Immature natural killer cell (primary cell): ENCODE measurements around the gene ACVRL1. TPM values are rescaled to one million over a fixed set of nuclear protein-coding genes. Genes with fewer than 3 reads are reported as not detected.

ENCODE experiments used
- DNase-seq, 3 donors: peaks; one replicate each; pipeline ENCODE4 v3.0.0; 2022; ENCODE audit warnings: mixed read lengths in 1 of 3
- H3K27ac Mint-ChIP-seq, 6 donors: one replicate each; pipeline ENCODE4 v1.8.0; 2020; ENCODE audit warnings: mixed read lengths in 6 of 6, mild to moderate bottlenecking in 5 of 6, inconsistent platforms in 4 of 6, moderate library complexity in 3 of 6
- H3K27me3 Mint-ChIP-seq, 3 donors: one replicate each; pipeline ENCODE4 v1.8.0; 2020 to 2021; ENCODE audit warnings: low read depth in 3 of 3, mild to moderate bottlenecking in 3 of 3, mixed read lengths in 3 of 3, moderate library complexity in 3 of 3, inconsistent platforms in 1 of 3
- H3K36me3 Mint-ChIP-seq, 3 donors: one replicate each; pipeline ENCODE4 v1.8.0; 2020; ENCODE audit warnings: mixed read lengths in 3 of 3, inconsistent platforms in 2 of 3, mild to moderate bottlenecking in 2 of 3
- H3K4me1 Mint-ChIP-seq, 2 donors: one replicate each; pipeline ENCODE4 v1.8.0; 2020; ENCODE audit warnings: inconsistent platforms in 2 of 2, mild to moderate bottlenecking in 2 of 2, mixed read lengths in 2 of 2, moderate library complexity in 1 of 2
- H3K4me3 Mint-ChIP-seq, 5 donors: one replicate each; pipeline ENCODE4 v1.8.0; 2020; ENCODE audit warnings: mild to moderate bottlenecking in 5 of 5, mixed read lengths in 5 of 5, inconsistent platforms in 3 of 5, moderate library complexity in 3 of 5
- H3K9me3 Mint-ChIP-seq, 6 donors: one replicate each; pipeline ENCODE4 v1.8.0; 2020; ENCODE audit warnings: mild to moderate bottlenecking in 6 of 6, mixed read lengths in 6 of 6, inconsistent platforms in 4 of 6, moderate library complexity in 3 of 6
- polyA plus RNA-seq, 3 donors: library from polyadenylated mRNA; unstranded; fragments of 300-500 nt; fragmentation: Illumina TruSeq; gene quantifications; one replicate each; pipeline ENCODE4 v1.2.3, GENCODE V29; 2021

Gene ACVRL1
- polyA plus RNA-seq, 3 donors from 2014 or later, result 0.14 TPM; not detected in 2

DNA sequence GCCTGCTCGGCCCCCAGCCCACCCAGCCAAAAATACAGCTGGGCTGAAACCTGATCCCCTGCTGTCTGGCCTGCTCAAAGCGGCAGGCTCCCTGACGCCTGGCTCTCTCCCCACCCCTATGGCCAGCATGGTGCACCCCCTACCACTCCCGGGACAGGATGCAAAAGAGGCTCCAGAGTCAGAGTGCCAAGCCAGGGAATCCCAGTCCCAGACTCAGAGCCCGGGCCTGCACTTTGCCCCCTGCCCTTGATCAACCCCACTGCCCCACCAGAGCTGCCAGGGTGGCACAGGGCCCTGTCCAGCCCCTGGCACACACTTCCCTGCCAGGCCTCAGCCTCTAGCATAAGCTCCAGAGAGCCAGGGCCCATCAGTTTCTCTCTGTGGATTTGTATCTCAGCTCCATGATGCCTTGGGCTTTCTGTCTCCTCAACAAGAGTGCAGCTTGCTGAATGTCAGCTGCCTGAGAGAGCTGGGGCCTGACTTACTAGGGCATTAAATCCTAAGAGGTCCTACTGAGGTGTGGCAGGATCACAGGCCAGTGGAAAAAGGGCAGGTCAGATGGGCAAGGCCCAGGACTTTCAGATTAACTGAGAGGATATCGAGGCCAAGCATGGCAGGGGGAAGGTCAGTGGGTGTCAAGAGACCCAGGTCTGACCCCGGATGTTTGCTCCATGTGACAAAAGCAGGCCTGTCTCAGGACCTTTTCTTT lies 13.9 kb downstream of the ACVRL1 start:
- peaks cover 0 to 3% (median 0%) of the 10 kb centered on the region in 3 donors for H3K27me3 Mint-ChIP-seq

DNA sequence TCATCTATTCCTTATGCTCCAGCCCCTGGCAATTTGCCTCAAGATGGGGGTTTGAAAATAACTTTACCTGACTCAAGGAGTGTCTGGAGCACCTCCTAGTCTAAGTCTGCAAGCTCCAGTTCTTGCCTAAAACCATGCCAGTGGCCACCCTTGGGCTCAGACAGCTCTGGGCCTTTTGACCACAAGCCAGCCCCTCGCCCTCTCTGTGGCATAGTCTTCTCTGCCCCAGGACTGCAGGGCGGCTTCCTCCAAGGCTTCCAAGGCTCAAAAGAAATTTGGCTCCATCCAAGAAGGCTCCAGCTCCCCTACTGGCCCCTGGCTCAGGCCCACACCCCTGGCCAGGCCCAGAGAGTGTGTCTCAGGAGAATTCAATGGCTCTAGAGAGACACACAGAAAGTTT lies 14.8 kb downstream of the ACVRL1 start:
- Mint-ChIP-seq H3K4me3 (no peak overlapping the region), H3K27me3 (peaks cover 0 to 1% (median 0%) of the 10 kb centered on the region in 3 donors), H3K4me1 (peaks cover 0 to 2% of the 10 kb centered on the region in 2 donors), H3K9me3 (no peaks in the 10 kb centered on the region), H3K27ac (no peak overlapping the region), H3K36me3 (no peaks in the 10 kb centered on the region)
- no peak for DNase-seq

More for the DNA sequence above, 13.9 kb downstream of the ACVRL1 start:
- Mint-ChIP-seq H3K36me3 (no peaks in the 10 kb centered on the region), H3K4me3 (no peak overlapping the region), H3K4me1 (peaks cover 0 to 2% of the 10 kb centered on the region in 2 donors), H3K9me3 (no peaks in the 10 kb centered on the region), H3K27ac (no peak overlapping the region)
- no peak for DNase-seq

DNA sequence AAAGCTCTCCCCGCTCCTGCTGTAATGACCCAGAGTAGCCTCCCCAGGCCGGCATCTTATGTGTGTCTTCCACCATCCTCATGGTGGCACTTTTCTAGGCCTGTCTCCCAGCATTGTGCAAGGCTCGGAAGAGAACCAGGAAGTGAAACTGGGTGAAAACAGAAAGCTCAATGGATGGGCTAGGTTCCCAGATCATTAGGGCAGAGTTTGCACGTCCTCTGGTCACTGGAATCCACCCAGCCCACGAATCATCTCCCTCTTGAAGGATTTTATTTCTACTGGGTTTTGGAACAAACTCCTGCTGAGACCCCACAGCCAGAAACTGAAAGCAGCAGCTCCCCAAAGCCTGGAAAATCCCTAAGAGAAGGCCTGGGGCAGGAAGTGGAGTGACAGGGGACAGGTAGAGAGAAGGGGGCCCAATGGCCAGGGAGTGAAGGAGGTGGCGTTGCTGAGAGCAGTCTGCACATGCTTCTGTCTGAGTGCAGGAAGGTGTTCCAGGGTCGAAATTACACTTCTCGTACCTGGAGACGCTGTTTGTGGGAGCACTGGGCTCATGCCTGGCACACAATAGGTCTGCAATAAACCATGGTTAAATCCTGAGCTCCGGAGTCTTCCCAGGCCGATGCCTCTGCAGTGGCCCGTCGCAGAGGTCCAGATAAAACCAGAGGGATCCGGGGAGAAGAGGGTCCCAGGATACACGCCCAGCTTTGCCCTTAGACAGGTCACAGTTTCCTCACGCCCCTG lies 15.6 kb downstream of the ACVRL1 start:
- no peaks in the 10 kb centered on the region for H3K27me3 Mint-ChIP-seq
- no peak overlapping the region for H3K27ac Mint-ChIP-seq
- peaks cover 0 to 2% of the 10 kb centered on the region in 2 donors for H3K4me1 Mint-ChIP-seq
- H3K36me3 Mint-ChIP-seq, result no peaks in the 10 kb centered on the region
- H3K9me3 Mint-ChIP-seq, result no peaks in the 10 kb centered on the region
- no peak for DNase-seq
- no peak overlapping the region for H3K4me3 Mint-ChIP-seq

DNA sequence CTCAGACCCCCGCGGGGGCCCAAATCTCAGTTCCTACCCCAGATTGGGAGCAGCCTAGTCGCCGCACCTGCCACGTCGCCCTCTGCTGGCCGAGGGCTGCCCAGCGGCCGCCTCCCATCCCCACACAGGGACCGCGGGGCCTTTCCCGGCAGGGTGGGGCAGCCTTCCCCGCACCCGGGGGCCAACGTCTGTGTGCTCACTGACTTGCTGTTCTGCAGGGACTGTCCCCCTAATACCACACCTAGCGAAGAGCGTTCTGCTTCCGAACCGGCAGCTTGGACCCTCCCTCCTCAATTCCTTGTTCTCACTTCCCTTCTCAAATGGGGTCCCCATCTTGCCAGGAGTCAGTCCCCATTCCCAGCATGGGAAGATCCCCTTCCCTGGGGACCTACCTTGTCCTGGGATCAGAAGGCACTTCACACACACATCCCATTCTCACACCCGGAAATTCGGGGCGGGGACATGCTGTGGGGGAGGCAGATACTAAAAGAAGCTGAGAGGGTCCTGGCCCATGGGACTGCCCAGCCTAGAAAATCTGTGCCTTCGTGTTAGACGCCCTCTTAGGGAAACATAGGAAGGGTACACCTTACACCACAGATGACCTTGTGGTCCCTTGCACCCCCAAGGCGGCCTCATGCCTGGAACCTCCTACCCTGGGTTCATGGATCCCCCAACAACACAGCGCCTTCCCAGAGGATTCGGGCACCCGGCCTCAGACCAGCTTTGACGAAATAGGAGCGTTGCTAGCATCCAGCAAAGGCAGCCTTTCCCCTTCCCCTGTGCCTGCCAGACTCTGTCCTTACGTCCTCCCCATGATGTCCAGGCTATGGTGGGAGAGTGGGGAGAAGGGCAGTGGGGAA lies 16.4 kb downstream of the ACVRL1 start:
- Mint-ChIP-seq H3K9me3 (no peaks in the 10 kb centered on the region), H3K36me3 (no peaks in the 10 kb centered on the region), H3K27me3 (no peaks in the 10 kb centered on the region), H3K4me3 (peak overlapping the region in 3 of 5 donors; percentile 38 to 49 (median 44)), H3K4me1 (peaks cover 0 to 2% of the 10 kb centered on the region in 2 donors), H3K27ac (no peak overlapping the region)
- peak; percentile 36 to 38 (median 37) for DNase-seq

DNA sequence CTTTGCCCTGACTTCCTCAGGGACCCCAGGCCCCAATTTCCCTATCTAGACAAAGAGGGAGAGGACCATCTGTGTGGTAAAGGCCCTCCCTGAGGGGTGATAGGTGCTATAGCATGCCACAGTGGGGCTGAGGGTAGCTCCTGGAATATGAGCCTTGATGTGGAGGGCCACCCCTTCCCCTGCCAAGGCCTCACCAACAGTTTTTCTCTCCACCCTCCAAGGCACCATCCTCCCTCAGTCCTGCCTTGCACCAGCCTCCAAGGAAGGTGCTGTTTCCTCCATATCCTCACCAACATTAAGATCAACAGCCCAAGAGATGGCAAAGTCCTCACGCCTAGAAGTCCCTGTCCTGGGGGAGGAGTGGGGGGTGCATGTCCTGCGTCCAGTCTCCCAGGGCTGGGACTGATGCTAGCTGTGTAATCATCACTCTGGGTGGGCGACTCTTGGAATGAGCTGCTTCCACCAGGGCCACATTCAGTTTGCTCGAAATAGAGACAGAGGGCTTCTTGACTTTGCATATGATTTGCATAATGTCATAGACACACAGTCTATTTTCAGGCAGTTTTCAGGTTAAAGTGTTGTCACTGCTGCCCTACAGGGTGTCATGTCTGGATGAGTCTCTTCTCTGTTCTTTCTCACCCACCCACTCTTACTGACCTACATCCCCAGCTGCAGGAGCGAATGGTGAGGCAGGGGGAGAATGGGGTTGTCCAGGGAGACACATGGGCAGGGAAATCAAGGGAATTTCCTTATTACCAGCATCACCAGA lies 17.4 kb downstream of the ACVRL1 start:
- Mint-ChIP-seq H3K27ac (peak overlapping the region in 2 of 6 donors; percentile 9 to 10), H3K9me3 (no peaks in the 10 kb centered on the region), H3K4me3 (no peak overlapping the region), H3K36me3 (no peaks in the 10 kb centered on the region), H3K4me1 (peaks cover 0 to 2% of the 10 kb centered on the region in 2 donors), H3K27me3 (peaks cover 0 to 2% (median 1%) of the 10 kb centered on the region in 3 donors)
- no peak for DNase-seq

DNA sequence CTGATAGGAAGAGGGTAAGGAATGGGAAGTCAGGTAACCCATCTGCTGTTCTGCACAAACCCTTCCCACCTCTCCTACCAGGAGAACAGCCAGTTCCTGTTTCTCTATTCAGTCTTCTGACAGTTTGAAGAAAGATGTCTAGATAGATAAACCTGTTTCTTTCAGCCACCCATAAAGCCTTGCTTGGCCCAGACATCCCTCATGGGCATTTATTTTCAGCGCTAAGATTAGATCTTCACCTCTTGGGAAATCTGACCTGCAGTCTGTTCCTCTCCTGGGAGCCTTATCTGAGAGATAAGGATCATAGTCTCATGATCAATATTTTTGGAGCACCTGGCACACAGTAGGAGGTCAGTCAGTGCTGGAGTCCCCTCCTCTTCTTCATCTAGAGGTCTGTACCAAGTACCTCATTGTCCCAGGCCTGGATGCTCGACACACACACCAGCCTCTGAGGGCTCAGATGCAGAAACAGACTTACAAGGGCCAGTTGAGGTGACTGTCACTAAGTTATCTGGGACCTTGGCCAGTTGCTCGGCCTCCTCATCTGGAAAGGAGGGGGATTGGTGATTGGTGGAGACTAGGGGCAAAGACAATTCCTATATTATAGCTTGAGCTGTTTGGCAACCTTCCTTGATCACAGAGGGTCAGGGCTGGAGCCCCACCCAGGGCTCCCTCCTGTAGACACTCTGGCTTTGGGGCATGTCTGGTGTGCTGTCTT lies 18.2 kb downstream of the ACVRL1 start:
- H3K4me3 Mint-ChIP-seq, result no peak overlapping the region
- H3K36me3 Mint-ChIP-seq, result no peaks in the 10 kb centered on the region
- no peak for DNase-seq
- peaks cover 0 to 2% of the 10 kb centered on the region in 2 donors for H3K4me1 Mint-ChIP-seq
- H3K9me3 Mint-ChIP-seq, result no peaks in the 10 kb centered on the region
- peaks cover 1 to 4% (median 2%) of the 10 kb centered on the region in 3 donors for H3K27me3 Mint-ChIP-seq
- no peak overlapping the region for H3K27ac Mint-ChIP-seq

DNA sequence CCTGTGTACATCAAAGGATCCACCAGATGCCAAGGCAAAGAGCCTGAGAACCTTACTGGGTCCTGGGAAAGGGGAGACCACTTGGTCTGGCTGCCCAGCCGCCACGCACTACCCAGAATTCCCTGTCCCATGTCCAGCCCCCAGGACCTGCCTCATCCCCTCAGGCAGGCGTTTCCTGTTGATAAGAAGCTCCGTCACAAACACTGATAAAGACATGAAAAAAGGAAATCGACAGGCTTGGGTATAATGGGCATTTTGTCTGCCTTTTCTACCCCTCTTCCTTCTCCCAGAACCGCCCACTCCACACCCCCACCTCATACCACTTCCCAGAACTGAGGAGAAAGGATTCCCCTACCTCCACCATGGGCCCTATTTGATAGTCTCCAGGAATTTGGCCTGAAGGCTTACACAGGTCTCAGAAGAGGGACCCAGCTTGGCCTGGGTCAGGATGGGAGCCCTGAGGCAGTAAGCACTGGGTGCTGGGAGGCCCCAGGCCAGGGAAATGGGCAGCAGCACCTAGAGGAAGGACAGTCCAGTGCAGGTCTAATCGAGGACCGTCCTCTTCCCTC lies 18.8 kb downstream of the ACVRL1 start:
- H3K4me3 Mint-ChIP-seq, result no peak overlapping the region
- DNase-seq, result no peak
- peaks cover 1 to 7% (median 4%) of the 10 kb centered on the region in 3 donors for H3K27me3 Mint-ChIP-seq
- no peaks in the 10 kb centered on the region for H3K36me3 Mint-ChIP-seq
- H3K27ac Mint-ChIP-seq, result no peak overlapping the region
- H3K9me3 Mint-ChIP-seq, result no peaks in the 10 kb centered on the region
- H3K4me1 Mint-ChIP-seq, result peaks cover 0 to 2% of the 10 kb centered on the region in 2 donors

DNA sequence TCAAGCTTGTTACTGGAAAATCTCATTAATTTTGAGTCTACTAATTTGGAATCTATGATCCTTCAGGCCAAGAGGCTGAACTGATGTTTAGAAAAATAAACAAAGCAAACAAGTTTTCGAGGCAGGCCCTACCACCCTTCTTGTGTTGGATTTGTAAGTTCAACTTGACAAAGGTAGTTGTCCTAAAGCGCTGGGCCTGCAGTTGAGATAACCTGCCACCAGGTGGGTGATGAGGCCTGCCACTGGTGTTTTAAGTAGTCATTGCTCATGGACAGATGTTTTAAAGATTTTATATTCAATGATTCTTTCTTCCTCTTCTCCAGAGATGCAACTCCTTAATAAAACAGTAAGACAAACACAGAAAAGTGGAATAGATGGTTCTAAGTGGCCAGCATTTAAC lies 19.4 kb downstream of the ACVRL1 start:
- H3K36me3 Mint-ChIP-seq, result no peaks in the 10 kb centered on the region
- H3K27ac Mint-ChIP-seq, result no peak overlapping the region
- peak; percentile 7 to 16 (median 13) for DNase-seq
- H3K27me3 Mint-ChIP-seq, result peaks cover 1 to 7% (median 4%) of the 10 kb centered on the region in 3 donors
- H3K4me3 Mint-ChIP-seq, result no peak overlapping the region
- H3K4me1 Mint-ChIP-seq, result peaks cover 0 to 2% of the 10 kb centered on the region in 2 donors
- H3K9me3 Mint-ChIP-seq, result no peaks in the 10 kb centered on the region

DNA sequence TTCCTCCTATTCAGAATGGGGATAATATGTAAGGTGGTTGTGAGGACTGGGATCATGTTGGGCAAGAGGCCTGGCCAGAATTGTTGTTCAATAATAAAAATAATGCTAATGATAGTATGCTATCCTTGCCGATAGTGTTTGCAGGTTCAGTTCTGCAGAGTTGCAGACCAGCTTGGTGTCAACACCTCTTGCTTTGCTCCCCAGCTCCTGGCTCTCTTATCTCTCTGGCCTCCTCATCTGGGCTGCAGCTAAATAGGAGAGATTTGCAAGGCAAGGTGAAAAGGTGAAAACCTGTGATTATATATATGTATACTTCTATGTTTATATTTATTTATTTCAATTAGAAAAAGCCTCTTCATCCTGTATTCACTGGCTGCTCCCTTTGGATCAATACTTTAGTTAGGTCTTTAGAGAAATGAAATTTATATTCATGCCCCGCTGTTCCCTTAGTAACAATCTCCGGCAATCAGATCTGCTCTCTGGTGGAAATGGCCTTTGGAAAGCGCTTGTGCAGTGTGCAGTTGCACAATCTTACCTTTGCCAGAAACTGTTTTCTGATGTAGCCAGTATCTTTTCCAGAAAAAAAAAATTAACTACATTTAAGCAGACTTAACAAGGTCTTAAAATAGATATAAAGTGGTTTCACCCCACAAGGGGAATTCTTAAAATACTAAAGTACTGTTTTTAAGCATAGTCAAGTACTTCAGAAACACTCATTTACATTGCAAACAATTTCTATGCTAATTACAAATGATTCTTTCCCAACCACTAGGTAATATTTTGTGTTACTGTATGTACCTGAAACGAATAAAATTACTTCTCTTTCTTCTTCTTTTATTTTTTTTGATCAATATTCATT lies 25.1 kb downstream of the ACVRL1 start:
- Mint-ChIP-seq H3K4me3 (no peak overlapping the region), H3K9me3 (no peaks in the 10 kb centered on the region), H3K4me1 (no peaks in the 10 kb centered on the region), H3K27ac (no peak overlapping the region), H3K27me3 (peaks cover 4 to 7% (median 6%) of the 10 kb centered on the region in 3 donors), H3K36me3 (no peaks in the 10 kb centered on the region)
- DNase-seq, result no peak

DNA sequence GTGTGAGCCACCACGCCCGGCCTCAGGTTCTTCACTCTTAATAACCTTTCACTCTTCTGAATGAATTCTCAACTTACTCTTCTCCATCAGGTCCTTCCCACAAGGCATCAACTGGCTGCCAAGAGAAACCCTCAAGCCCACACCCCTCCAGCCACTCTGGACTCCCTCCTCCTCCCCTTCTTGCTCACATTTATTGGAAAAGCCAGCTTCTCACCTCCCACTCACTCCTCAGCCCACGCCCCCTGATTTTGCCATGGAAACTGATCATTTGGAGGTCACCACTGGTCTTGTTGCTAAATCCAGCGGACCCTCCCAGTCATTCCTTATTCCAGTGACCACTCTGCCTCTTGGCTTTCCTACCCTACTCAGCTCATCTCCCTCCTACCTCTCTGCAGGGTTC lies 26.8 kb downstream of the ACVRL1 start:
- DNase-seq, result no peak
- H3K27ac Mint-ChIP-seq, result no peak overlapping the region
- H3K4me1 Mint-ChIP-seq, result no peaks in the 10 kb centered on the region
- peaks cover 4 to 10% (median 7%) of the 10 kb centered on the region in 3 donors for H3K27me3 Mint-ChIP-seq
- no peaks in the 10 kb centered on the region for H3K9me3 Mint-ChIP-seq
- no peak overlapping the region for H3K4me3 Mint-ChIP-seq
- H3K36me3 Mint-ChIP-seq, result no peaks in the 10 kb centered on the region

DNA sequence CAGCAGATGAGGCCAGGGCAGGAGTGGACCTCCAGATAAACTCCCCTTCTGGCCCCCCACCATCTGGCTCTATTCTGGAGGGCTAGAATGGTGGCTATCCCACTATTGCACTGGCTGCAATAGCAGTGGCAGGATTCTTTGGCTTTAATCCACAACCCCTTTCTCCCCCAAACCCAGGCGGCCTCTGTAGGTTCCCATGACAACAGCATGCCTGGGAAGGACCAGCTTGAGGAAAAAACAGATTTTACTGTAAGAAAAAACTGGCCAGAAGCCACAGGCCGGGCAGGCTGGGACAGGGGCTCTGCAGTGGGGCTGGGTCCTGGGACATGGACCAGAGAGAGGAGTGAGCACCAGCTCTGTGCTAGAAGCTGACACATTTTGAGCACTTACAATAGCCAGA lies 30.6 kb downstream of the ACVRL1 start:
- H3K27me3 Mint-ChIP-seq, result peaks cover 1 to 9% (median 6%) of the 10 kb centered on the region in 3 donors

DNA sequence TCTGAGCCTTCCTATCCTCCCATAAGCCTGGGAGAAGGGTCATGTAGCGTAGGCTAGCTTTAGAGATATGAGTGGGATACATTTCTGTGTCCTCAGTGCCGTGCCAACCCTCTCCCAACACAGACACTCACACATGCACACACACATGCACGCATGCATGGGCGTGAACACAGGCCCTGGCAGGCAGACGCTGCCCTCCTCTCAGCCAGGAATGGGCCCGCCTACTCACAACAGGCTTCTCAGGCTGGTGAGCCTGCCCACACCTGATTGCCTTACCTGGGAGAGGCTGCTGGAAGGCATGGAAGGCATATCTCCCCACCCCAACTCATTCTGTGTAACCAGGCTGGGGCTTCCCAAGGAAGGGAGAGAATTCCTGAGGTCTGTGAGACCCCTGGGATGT lies 31.4 kb downstream of the ACVRL1 start:
- H3K4me1 Mint-ChIP-seq, result peaks cover 5 to 6% of the 10 kb centered on the region in 2 donors
- H3K9me3 Mint-ChIP-seq, result peaks cover 0 to 2% (median 0%) of the 10 kb centered on the region in 6 donors
- DNase-seq, result no peak
- H3K4me3 Mint-ChIP-seq, result no peak overlapping the region
- H3K27me3 Mint-ChIP-seq, result peaks cover 1 to 9% (median 6%) of the 10 kb centered on the region in 3 donors
- H3K36me3 Mint-ChIP-seq, result no peaks in the 10 kb centered on the region
- H3K27ac Mint-ChIP-seq, result no peak overlapping the region

More for the DNA sequence above, 30.6 kb downstream of the ACVRL1 start:
- DNase-seq, result no peak
- Mint-ChIP-seq H3K36me3 (no peaks in the 10 kb centered on the region), H3K27ac (no peak overlapping the region), H3K4me1 (peaks cover 5 to 6% of the 10 kb centered on the region in 2 donors), H3K9me3 (peaks cover 0 to 2% (median 0%) of the 10 kb centered on the region in 6 donors), H3K4me3 (no peak overlapping the region)
